GM21447 (cell line): ENCODE results near the gene CNGA2.
"Not testable (repeated sequence)": the region's sequence is repeated elsewhere in the genome, so short reads cannot be mapped to it uniquely, and the experiment has no call there.

Source experiments
- ATAC-seq: cut with Tn5 transposase; IDR thresholded peaks from one replicate; pipeline ENCODE4 v1.9.1; 2021; ENCODE audit not compliant: unreplicated experiment

Gene CNGA2

GRCh38 chrX:151734446-151734845 lies at the start of gene CNGA2:
Gene CNGA2 (plus strand): TSS chrX:151734746. CDS start chrX:151738484, 3,738 bp downstream.
- no peak for ATAC-seq

GRCh38 chrX:151687635-151688034 lies 46.9 kb upstream of the CNGA2 start:
- no peak for ATAC-seq

GRCh38 chrX:151688695-151689094 lies 45.9 kb upstream of the CNGA2 start:
- ATAC-seq = no peak

- ATAC-seq = no peak
Measured at GRCh38 chrX:151692825-151693224, 41.7 kb upstream of the CNGA2 start.

- ATAC-seq = no peak
Measured at GRCh38 chrX:151694121-151694520, 40.4 kb upstream of the CNGA2 start.

- ATAC-seq = no peak
Measured at GRCh38 chrX:151694661-151695582, 39.6 kb upstream of the CNGA2 start, which contains the start of gene PRRG3. Gene PRRG3 (plus strand): TSS chrX:151695458. CDS start chrX:151698815, 3,357 bp downstream.

GRCh38 chrX:151695583-151696340 lies 38.8 kb upstream of the CNGA2 start:
- ATAC-seq = no peak

- not testable (repeated sequence) for ATAC-seq
Measured at GRCh38 chrX:151697082-151697481, 37.5 kb upstream of the CNGA2 start.

GRCh38 chrX:151697522-151697921 lies 37.0 kb upstream of the CNGA2 start:
- no peak for ATAC-seq

- no peak for ATAC-seq
Measured at GRCh38 chrX:151698485-151698884, 36.1 kb upstream of the CNGA2 start.

GRCh38 chrX:151699746-151700145 lies 34.8 kb upstream of the CNGA2 start:
- no peak for ATAC-seq

- ATAC-seq = no peak
Measured at GRCh38 chrX:151700581-151700980, 34.0 kb upstream of the CNGA2 start.

- no peak for ATAC-seq
Measured at GRCh38 chrX:151701071-151701470, 33.5 kb upstream of the CNGA2 start.

- no peak for ATAC-seq
Measured at GRCh38 chrX:151701531-151701930, 33.0 kb upstream of the CNGA2 start.

- ATAC-seq = no peak
Measured at GRCh38 chrX:151702026-151702714, 32.4 kb upstream of the CNGA2 start.

GRCh38 chrX:151702741-151703340 lies 31.7 kb upstream of the CNGA2 start:
- ATAC-seq = no peak

GRCh38 chrX:151703487-151703886 lies 31.1 kb upstream of the CNGA2 start:
- no peak for ATAC-seq

GRCh38 chrX:151704041-151704663 lies 30.4 kb upstream of the CNGA2 start:
- ATAC-seq = no peak

- no peak for ATAC-seq
Measured at GRCh38 chrX:151708821-151709220, 25.7 kb upstream of the CNGA2 start.

- ATAC-seq = no peak
Measured at GRCh38 chrX:151710457-151710856, 24.1 kb upstream of the CNGA2 start.
